SK-N-SH treated with all-trans-retinoic acid at 6 μM for 48 hours (cell line): Measurements from ENCODE around the gene LBH.

Source experiments
- ATAC-seq: fragments of 200-7000 bp; cut with Tn5 transposase; 3 replicates; pipeline ENCODE4 v1.9.1; 2020; ENCODE audit warnings: mild to moderate bottlenecking, moderate library complexity
- ARNTL ChIP-seq: fragments of 450-650 bp; formaldehyde crosslinking; IDR thresholded peaks from 2 replicates; pipeline ENCODE4 v1.5.0; 2020; ENCODE audit warnings: low read depth, mild to moderate bottlenecking, moderate library complexity, borderline replicate concordance
- BACH2 ChIP-seq: fragments of 250-450 bp; sonication (Bioruptor Pico); IDR thresholded peaks from 2 replicates; pipeline ENCODE4 v1.9.0; 2021; ENCODE audit warnings: mild to moderate bottlenecking, borderline replicate concordance
- CSDC2 ChIP-seq: fragments of 250-450 bp; sonication (Bioruptor Pico); IDR thresholded peaks from 2 replicates; pipeline ENCODE4 v1.5.0; 2020; ENCODE audit warnings: mild to moderate bottlenecking, moderate library complexity
- ESRRG ChIP-seq: fragments of 250-450 bp; sonication (Bioruptor Pico); IDR thresholded peaks from 2 replicates; pipeline ENCODE4 v1.6.1; 2021; ENCODE audit warnings: mild to moderate bottlenecking
- GLIS3 ChIP-seq: fragments of 250-450 bp; sonication (Bioruptor Pico); IDR thresholded peaks from 2 replicates; pipeline ENCODE4 v1.5.0; 2020; ENCODE audit warnings: mild to moderate bottlenecking, moderate library complexity
- ISL1 ChIP-seq: fragments of 250-450 bp; sonication (Bioruptor Pico); IDR thresholded peaks from 2 replicates; pipeline ENCODE4 v2.1.2; 2022; ENCODE audit warnings: mild to moderate bottlenecking, moderate library complexity
- PPARA ChIP-seq: fragments of 250-450 bp; sonication (Bioruptor Pico); IDR thresholded peaks from 2 replicates; pipeline ENCODE4 v1.5.0; 2020; ENCODE audit warnings: mild to moderate bottlenecking, borderline replicate concordance
- RARB ChIP-seq: fragments of 250-450 bp; sonication (Bioruptor Pico); IDR thresholded peaks from 2 replicates; pipeline ENCODE4 v1.8.0; 2021; ENCODE audit warnings: mild to moderate bottlenecking, moderate library complexity
- SNAI2 ChIP-seq: fragments of 250-450 bp; sonication (Bioruptor Pico); IDR thresholded peaks from 2 replicates; pipeline ENCODE4 v1.5.0; 2020; ENCODE audit warnings: mild to moderate bottlenecking, moderate library complexity
- TCF4 ChIP-seq: fragments of 250-450 bp; sonication (Bioruptor Pico); IDR thresholded peaks from 2 replicates; pipeline ENCODE4 v1.8.0; 2021; ENCODE audit warnings: mild to moderate bottlenecking, moderate library complexity, borderline replicate concordance
- TOX ChIP-seq: fragments of 250-450 bp; sonication (Bioruptor Pico); IDR thresholded peaks from 2 replicates; pipeline ENCODE4 v1.8.0; 2021; ENCODE audit warnings: mild to moderate bottlenecking, moderate library complexity, borderline replicate concordance
- ZC3H10 ChIP-seq: fragments of 250-450 bp; sonication (Bioruptor Pico); IDR thresholded peaks from 2 replicates; pipeline ENCODE4 v1.5.1; 2021; ENCODE audit warnings: mild to moderate bottlenecking, moderate library complexity
- ZFP3 ChIP-seq: fragments of 250-450 bp; sonication (Bioruptor Pico); IDR thresholded peaks from 2 replicates; pipeline ENCODE4 v1.5.0; 2020; ENCODE audit warnings: mild to moderate bottlenecking, moderate library complexity
- ZFP30 ChIP-seq: fragments of 450-650 bp; formaldehyde crosslinking; IDR thresholded peaks from 2 replicates; pipeline ENCODE4 v1.5.0; 2022; ENCODE audit warnings: mild to moderate bottlenecking, moderate library complexity
- ZNF565 ChIP-seq: fragments of 450-650 bp; formaldehyde crosslinking; conservative IDR thresholded peaks from 2 replicates; pipeline ENCODE4 v1.5.0; 2020; ENCODE audit warnings: low read depth, mild to moderate bottlenecking, moderate library complexity
- ZNF70 ChIP-seq: fragments of 450-650 bp; formaldehyde crosslinking; IDR thresholded peaks from 2 replicates; pipeline ENCODE4 v1.5.0; 2020; ENCODE audit warnings: mild to moderate bottlenecking, moderate library complexity
- ZNF8 ChIP-seq: fragments of 450-650 bp; formaldehyde crosslinking; IDR thresholded peaks from 2 replicates; pipeline ENCODE4 v1.5.0; 2020; ENCODE audit warnings: mild to moderate bottlenecking, moderate library complexity
- TF ChIP-seq, protein P1 (sequence below): fragments of 250-450 bp; sonication (Bioruptor Pico); IDR thresholded peaks from 2 replicates; pipeline ENCODE4 v1.8.0; 2021; ENCODE audit warnings: low read depth, mild to moderate bottlenecking, moderate library complexity, borderline replicate concordance
- TF ChIP-seq, protein P2 (sequence below): fragments of 250-450 bp; sonication (Bioruptor Pico); IDR thresholded peaks from 2 replicates; pipeline ENCODE4 v1.5.0; 2020; ENCODE audit warnings: mild to moderate bottlenecking, moderate library complexity
- TF ChIP-seq, protein P3 (sequence below): fragments of 250-450 bp; sonication (Bioruptor Pico); IDR thresholded peaks from 2 replicates; pipeline ENCODE4 v1.5.1; 2020; ENCODE audit warnings: low read depth, mild to moderate bottlenecking, moderate library complexity
- TF ChIP-seq, protein P4 (sequence below): fragments of 250-450 bp; sonication (Bioruptor Pico); IDR thresholded peaks from 2 replicates; pipeline ENCODE4 v1.8.0; 2020; ENCODE audit warnings: mild to moderate bottlenecking, moderate library complexity, borderline replicate concordance
- TF ChIP-seq, protein P5 (sequence below): fragments of 250-450 bp; sonication (Bioruptor Pico); IDR thresholded peaks from 2 replicates; pipeline ENCODE4 v1.5.1; 2021; ENCODE audit warnings: mild to moderate bottlenecking, moderate library complexity

Gene LBH

DNA sequence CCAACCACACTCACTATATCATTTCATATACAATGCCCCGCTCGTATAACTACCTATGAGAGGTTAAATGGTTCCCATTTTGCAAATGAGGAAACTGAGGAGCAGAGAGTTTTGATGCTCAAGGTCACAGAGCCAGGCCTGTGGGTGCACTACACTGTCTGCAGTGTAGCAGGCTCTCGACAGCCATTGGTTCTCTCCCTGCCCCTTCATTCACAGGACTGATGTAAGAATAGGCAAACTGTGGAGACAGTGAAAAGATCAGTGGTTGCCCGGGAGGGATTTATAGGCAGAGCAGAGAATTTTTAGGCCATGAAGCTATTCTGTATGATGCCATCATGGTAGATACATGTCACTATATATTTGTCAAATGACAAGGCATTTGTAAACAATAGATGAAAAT, 39.0 kb upstream of the LBH start:
- ATAC-seq, result no peak

DNA sequence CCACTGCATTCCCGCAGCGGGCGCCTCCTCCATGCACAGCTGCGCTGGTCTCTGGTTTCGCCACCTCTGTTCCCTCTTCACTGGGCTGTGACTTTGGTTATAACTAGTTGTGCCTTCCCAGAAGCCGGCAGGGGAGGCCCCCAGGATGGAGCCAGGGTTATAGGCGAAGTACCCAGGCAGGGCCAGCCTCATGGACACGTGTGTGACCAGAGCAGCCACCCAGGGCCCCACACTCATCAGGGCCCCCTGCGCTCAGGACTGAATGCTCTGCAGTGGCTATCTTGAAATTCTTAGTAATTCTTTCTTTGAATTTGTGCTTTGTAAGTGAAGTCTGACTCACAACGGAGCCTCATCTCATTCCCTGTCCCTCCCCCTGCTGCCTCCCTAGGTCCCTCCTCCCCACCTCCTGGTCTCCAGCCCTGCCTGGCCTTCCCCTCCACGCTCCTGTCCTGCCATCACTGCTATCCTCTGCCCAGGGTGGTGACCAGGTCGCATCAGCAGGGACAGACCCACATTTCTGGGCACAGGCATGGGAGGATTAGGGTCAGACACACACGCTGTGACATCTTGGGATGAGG, 38.1 kb upstream of the LBH start:
- ATAC-seq, result no peak
- TF ChIP-seq, protein P1, sequence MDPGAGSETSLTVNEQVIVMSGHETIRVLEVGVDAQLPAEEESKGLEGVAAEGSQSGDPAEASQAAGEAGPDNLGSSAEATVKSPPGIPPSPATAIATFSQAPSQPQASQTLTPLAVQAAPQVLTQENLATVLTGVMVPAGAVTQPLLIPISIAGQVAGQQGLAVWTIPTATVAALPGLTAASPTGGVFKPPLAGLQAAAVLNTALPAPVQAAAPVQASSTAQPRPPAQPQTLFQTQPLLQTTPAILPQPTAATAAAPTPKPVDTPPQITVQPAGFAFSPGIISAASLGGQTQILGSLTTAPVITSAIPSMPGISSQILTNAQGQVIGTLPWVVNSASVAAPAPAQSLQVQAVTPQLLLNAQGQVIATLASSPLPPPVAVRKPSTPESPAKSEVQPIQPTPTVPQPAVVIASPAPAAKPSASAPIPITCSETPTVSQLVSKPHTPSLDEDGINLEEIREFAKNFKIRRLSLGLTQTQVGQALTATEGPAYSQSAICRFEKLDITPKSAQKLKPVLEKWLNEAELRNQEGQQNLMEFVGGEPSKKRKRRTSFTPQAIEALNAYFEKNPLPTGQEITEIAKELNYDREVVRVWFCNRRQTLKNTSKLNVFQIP (CRISPR knock-in tag), result no peak

More for the DNA sequence above, 39.0 kb upstream of the LBH start:
- TF ChIP-seq CSDC2 (CRISPR knock-in tag), result no peak
- no peak for TF ChIP-seq TOX
- TF ChIP-seq ARNTL, result no peak
- TF ChIP-seq BACH2 (CRISPR knock-in tag), result no peak
- TF ChIP-seq, protein P2, sequence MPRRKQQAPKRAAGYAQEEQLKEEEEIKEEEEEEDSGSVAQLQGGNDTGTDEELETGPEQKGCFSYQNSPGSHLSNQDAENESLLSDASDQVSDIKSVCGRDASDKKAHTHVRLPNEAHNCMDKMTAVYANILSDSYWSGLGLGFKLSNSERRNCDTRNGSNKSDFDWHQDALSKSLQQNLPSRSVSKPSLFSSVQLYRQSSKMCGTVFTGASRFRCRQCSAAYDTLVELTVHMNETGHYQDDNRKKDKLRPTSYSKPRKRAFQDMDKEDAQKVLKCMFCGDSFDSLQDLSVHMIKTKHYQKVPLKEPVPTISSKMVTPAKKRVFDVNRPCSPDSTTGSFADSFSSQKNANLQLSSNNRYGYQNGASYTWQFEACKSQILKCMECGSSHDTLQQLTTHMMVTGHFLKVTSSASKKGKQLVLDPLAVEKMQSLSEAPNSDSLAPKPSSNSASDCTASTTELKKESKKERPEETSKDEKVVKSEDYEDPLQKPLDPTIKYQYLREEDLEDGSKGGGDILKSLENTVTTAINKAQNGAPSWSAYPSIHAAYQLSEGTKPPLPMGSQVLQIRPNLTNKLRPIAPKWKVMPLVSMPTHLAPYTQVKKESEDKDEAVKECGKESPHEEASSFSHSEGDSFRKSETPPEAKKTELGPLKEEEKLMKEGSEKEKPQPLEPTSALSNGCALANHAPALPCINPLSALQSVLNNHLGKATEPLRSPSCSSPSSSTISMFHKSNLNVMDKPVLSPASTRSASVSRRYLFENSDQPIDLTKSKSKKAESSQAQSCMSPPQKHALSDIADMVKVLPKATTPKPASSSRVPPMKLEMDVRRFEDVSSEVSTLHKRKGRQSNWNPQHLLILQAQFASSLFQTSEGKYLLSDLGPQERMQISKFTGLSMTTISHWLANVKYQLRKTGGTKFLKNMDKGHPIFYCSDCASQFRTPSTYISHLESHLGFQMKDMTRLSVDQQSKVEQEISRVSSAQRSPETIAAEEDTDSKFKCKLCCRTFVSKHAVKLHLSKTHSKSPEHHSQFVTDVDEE (CRISPR knock-in tag), result no peak
- TF ChIP-seq RARB (CRISPR knock-in tag), result no peak
- TF ChIP-seq, protein P3, sequence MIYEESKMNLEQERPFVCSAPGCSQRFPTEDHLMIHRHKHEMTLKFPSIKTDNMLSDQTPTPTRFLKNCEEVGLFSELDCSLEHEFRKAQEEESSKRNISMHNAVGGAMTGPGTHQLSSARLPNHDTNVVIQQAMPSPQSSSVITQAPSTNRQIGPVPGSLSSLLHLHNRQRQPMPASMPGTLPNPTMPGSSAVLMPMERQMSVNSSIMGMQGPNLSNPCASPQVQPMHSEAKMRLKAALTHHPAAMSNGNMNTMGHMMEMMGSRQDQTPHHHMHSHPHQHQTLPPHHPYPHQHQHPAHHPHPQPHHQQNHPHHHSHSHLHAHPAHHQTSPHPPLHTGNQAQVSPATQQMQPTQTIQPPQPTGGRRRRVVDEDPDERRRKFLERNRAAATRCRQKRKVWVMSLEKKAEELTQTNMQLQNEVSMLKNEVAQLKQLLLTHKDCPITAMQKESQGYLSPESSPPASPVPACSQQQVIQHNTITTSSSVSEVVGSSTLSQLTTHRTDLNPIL (CRISPR knock-in tag), result no peak
- TF ChIP-seq, protein P4, sequence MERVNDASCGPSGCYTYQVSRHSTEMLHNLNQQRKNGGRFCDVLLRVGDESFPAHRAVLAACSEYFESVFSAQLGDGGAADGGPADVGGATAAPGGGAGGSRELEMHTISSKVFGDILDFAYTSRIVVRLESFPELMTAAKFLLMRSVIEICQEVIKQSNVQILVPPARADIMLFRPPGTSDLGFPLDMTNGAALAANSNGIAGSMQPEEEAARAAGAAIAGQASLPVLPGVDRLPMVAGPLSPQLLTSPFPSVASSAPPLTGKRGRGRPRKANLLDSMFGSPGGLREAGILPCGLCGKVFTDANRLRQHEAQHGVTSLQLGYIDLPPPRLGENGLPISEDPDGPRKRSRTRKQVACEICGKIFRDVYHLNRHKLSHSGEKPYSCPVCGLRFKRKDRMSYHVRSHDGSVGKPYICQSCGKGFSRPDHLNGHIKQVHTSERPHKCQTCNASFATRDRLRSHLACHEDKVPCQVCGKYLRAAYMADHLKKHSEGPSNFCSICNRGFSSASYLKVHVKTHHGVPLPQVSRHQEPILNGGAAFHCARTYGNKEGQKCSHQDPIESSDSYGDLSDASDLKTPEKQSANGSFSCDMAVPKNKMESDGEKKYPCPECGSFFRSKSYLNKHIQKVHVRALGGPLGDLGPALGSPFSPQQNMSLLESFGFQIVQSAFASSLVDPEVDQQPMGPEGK (CRISPR knock-in tag), result no peak
- no peak for TF ChIP-seq GLIS3 (CRISPR knock-in tag)
- TF ChIP-seq ZC3H10 (CRISPR knock-in tag), result no peak
- TF ChIP-seq, protein P5, sequence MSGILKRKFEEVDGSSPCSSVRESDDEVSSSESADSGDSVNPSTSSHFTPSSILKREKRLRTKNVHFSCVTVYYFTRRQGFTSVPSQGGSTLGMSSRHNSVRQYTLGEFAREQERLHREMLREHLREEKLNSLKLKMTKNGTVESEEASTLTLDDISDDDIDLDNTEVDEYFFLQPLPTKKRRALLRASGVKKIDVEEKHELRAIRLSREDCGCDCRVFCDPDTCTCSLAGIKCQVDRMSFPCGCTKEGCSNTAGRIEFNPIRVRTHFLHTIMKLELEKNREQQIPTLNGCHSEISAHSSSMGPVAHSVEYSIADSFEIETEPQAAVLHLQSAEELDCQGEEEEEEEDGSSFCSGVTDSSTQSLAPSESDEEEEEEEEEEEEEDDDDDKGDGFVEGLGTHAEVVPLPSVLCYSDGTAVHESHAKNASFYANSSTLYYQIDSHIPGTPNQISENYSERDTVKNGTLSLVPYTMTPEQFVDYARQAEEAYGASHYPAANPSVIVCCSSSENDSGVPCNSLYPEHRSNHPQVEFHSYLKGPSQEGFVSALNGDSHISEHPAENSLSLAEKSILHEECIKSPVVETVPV (CRISPR knock-in tag), result no peak
- TF ChIP-seq ZNF565 (CRISPR knock-in tag), result no peak
- TF ChIP-seq ISL1 (CRISPR knock-in tag), result no peak
- no peak for TF ChIP-seq ZFP30 (CRISPR knock-in tag)
- TF ChIP-seq PPARA (CRISPR knock-in tag), result no peak
- TF ChIP-seq ZFP3 (CRISPR knock-in tag), result no peak
- TF ChIP-seq, protein P1 (CRISPR knock-in tag), result no peak
- no peak for TF ChIP-seq SNAI2 (CRISPR knock-in tag)
- no peak for TF ChIP-seq ESRRG (CRISPR knock-in tag)

DNA sequence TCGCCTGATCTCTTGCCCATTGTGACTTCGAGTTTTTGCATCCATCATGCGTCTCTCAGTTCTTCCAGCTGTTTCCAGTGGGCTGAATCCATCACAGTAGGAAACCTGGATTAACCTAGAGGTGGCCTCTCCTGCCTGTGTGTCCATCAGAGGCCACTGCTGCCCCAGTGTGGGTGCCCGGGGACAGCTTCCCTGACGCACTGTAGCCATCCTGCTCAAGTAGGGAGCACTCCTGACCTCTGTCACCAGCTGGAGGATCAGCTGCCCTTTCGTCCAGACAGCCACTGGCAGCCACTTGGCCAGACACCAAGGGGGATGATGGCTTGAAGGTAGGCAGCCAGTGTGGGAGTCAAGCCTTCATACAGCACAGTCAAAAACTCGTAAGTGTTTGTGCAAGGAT, 36.9 kb upstream of the LBH start:
- ATAC-seq, result no peak
- TF ChIP-seq TCF4 (CRISPR knock-in tag), result no peak
- TF ChIP-seq ZNF70 (CRISPR knock-in tag), result no peak
- TF ChIP-seq, protein P1 (CRISPR knock-in tag), result no peak
- TF ChIP-seq, protein P2 (CRISPR knock-in tag), result no peak
- TF ChIP-seq ZFP3 (CRISPR knock-in tag), result no peak
- no peak for TF ChIP-seq SNAI2 (CRISPR knock-in tag)
- TF ChIP-seq ARNTL, result no peak
- no peak for TF ChIP-seq TOX
- no peak for TF ChIP-seq ZFP30 (CRISPR knock-in tag)
- TF ChIP-seq ESRRG (CRISPR knock-in tag), result no peak
- TF ChIP-seq ZNF8 (CRISPR knock-in tag), result no peak
- TF ChIP-seq ZNF565 (CRISPR knock-in tag), result no peak
- no peak for TF ChIP-seq BACH2 (CRISPR knock-in tag)
